Upper lobe of right lung (tissue), 1 donor: ENCODE data around the gene LMAN1L. TPM values are rescaled to one million over a fixed set of nuclear protein-coding genes. Genes with fewer than 3 reads are reported as not detected.

Source experiments
- ATAC-seq: fragments of 200-7000 bp; cut with Tn5 transposase; one replicate; pipeline ENCODE4 v1.9.1; 2020; ENCODE audit warnings: mild to moderate bottlenecking, moderate library complexity
- DNase-seq: peaks from one replicate; pipeline ENCODE4 v3.0.0-alpha.2; 2020
- H3K27ac ChIP-seq: fragments of 200-600 bp; one replicate; pipeline ENCODE4 v1.8.0; 2022
- H3K27me3 ChIP-seq: fragments of 200-600 bp; one replicate; pipeline ENCODE4 v1.8.0; 2022; ENCODE audit warnings: mild to moderate bottlenecking
- H3K36me3 ChIP-seq: fragments of 200-600 bp; one replicate; pipeline ENCODE4 v1.8.0; 2022
- H3K4me1 ChIP-seq: fragments of 200-600 bp; one replicate; pipeline ENCODE4 v1.8.0; 2022
- H3K4me3 ChIP-seq: fragments of 200-600 bp; one replicate; pipeline ENCODE4 v1.8.0; 2022; ENCODE audit warnings: mild to moderate bottlenecking
- H3K9me3 ChIP-seq: fragments of 200-600 bp; one replicate; pipeline ENCODE4 v1.8.0; 2022
- intact Hi-C: fragments of 100-400 bp; cut with DNase I; formaldehyde crosslinking; loops from one replicate; pipeline ENCODE4 v1.11.0; 2022
- total RNA-seq: library from RNA; stranded (reverse); fragmentation: NEBNext Ultra II Directional; extraction: Animal tissue kit (Norgen Biotek cat#: 25700); gene quantifications from one replicate; pipeline ENCODE4 v1.2.1, GENCODE V29; 2021
- TF ChIP-seq, protein P1 (sequence below): fragments of 200-600 bp; IDR thresholded peaks from one replicate; pipeline ENCODE4 v1.8.0; 2022; ENCODE audit warnings: antibody characterized with exemption
- donor health status: DM: no; HTN: yes; CAD: no; lungs with severe emphysema.

Gene LMAN1L
- total RNA-seq, 1 donor from 2014 or later, result not detected

DNA sequence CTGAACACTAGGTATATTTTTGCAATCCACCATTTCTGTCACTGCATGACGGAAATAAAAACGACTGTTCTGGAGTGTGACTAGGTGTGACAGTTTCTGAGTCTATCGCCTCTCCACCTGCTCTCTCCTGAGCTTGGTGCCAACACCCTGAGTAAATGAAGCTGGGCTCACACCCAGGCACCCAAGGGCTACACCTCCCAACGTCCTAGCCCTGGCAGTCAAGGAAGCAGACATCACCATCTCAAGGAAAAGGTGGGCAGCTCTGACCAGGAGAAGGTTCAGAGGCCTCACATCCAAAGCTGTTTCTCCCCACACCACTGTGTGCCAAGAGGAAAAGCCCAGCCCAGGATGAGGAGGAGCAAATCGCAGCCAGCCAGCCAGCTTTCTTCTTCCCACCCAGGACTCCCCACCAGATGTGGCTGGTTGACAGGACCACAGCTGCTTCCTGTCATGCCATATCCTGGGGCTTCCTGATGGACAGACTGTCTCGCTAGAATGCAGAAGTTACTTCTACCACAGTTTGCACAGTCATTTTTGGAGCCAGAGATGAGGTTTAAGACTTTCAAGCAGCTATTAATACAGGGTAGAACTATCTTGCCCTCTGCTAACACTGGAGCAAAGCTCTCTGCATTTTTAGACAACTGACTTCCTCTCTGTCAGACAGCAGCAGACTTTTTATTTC is 57.2 kb downstream of the LMAN1L start:
- H3K9me3 ChIP-seq, result no peaks in the 10 kb centered on the region
- H3K27ac ChIP-seq, result peak overlapping the region; percentile 71
- peak; percentile 59 for ATAC-seq
- H3K4me1 ChIP-seq, result peaks cover 65% of the 10 kb centered on the region
- peak; percentile 80 for DNase-seq
- TF ChIP-seq, protein P1, sequence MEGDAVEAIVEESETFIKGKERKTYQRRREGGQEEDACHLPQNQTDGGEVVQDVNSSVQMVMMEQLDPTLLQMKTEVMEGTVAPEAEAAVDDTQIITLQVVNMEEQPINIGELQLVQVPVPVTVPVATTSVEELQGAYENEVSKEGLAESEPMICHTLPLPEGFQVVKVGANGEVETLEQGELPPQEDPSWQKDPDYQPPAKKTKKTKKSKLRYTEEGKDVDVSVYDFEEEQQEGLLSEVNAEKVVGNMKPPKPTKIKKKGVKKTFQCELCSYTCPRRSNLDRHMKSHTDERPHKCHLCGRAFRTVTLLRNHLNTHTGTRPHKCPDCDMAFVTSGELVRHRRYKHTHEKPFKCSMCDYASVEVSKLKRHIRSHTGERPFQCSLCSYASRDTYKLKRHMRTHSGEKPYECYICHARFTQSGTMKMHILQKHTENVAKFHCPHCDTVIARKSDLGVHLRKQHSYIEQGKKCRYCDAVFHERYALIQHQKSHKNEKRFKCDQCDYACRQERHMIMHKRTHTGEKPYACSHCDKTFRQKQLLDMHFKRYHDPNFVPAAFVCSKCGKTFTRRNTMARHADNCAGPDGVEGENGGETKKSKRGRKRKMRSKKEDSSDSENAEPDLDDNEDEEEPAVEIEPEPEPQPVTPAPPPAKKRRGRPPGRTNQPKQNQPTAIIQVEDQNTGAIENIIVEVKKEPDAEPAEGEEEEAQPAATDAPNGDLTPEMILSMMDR, result no peak
- intact Hi-C loops, result no loop called here
- peak overlapping the region; percentile 17 for H3K4me3 ChIP-seq
- H3K36me3 ChIP-seq, result no peaks in the 10 kb centered on the region
- no peaks in the 10 kb centered on the region for H3K27me3 ChIP-seq

DNA sequence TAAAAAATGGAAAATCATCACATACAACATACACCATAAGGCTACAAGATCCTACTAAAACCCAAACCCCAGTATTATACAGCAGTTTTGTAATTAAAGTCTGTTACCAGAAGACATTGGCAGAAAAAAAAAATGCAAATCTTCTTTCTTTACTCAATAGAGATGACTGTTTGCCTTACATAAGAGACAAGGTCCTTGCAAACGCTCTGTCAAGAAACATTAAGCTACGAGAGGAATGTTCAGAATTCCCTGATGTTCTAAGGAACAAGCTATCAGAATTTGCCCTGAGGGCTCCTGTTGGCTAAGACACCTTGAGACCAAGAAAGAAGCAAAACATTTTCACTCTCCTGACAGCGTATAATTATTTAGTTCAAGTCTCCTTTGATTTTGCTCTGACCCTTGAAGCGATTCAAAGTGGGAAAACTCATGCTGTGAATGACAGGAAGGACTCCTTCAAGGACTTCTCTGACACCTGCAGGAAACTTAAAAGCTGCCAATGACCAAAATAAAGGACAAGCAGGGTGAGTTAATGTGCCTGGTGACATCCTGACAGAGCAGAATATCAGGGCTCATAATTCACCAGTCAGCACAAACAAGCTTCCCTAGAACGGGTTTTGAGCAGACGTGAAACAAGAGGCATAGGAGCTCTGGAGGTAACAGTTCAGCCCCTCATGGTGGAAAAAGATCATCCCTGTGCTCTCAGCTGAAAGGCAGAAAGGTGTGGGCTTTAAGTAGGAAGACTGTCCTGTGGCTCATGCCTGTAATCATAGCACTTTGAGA is 58.0 kb downstream of the LMAN1L start:
- intact Hi-C loops, result no loop called here
- peak overlapping the region; percentile 17 for H3K4me3 ChIP-seq
- H3K4me1 ChIP-seq, result peaks cover 65% of the 10 kb centered on the region

DNA sequence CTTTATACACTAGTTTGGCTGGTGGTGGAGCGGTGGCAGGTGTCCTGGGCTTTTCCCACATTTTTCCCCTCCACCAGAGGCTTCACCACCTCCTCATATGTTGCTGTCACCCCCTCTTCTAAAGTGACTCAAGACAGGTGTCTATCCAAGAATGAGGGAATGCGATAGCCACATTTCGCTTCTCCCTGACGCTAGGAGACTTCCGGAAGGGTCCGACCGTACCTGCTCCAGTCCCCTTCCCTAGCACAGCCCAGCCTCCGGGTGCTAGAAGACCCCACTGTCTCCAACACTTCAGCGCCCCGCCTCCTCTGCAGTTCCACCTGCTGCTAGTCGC is 60.0 kb downstream of the LMAN1L start:
- H3K4me1 ChIP-seq, result peaks cover 48% of the 10 kb centered on the region
- peak overlapping the region; percentile 70 for H3K4me3 ChIP-seq
- ATAC-seq (no peak), DNase-seq (no peak)
- peak overlapping the region; percentile 97 for H3K27ac ChIP-seq
- no peaks in the 10 kb centered on the region for H3K9me3 ChIP-seq
- TF ChIP-seq, protein P1, result no peak
- no peaks in the 10 kb centered on the region for H3K36me3 ChIP-seq
- intact Hi-C loops, result no loop called here
- no peaks in the 10 kb centered on the region for H3K27me3 ChIP-seq

More for the DNA sequence above, 58.0 kb downstream of the LMAN1L start:
- TF ChIP-seq, protein P1, result no peak
- Histone ChIP-seq H3K27me3 (no peaks in the 10 kb centered on the region), H3K9me3 (no peaks in the 10 kb centered on the region), H3K27ac (peak overlapping the region; percentile 71), H3K36me3 (no peaks in the 10 kb centered on the region)
- ATAC-seq (no peak), DNase-seq (no peak)

DNA sequence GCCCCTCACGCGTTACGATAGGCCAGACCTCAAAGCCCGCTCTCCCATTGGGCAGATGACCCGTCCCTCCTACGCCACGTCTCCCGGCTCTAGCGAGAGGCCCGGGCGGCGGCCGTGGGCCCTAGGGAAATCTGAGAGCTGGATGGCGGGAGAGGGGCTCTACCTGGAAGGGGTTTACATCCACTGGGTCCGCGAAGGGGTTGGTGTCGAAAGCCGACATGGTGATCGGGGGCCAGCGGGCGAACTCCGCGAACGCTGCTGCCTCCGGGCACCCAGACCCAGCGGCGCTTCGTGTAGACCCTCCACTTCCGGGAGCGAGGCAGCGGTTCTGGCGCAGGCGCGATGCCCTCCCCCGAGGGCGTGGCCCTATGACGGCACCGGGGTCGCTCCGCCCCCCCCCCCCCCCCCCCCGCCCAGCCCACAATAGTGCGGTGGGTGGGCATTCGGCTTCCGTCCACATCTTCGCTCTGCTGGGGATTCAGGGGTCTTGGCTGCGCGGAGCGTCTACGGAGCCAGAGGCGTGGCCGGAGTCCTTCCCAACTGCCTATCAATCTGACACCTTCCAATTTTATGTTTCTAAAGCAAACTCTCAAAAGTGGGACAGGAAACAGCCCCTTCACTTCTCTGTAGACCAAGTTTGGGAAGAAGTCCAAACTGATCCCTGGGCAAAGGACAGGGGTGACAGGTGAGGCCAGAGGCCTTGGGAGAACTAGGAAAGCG is 60.6 kb downstream of the LMAN1L start, which contains the start of gene SCAMP2:
SCAMP2 (minus strand) TSS at position 330 of the 720 bp plus-strand sequence; CDS start at position 220, 110 bp downstream.
- TF ChIP-seq, protein P1, result no peak
- intact Hi-C loops, result no loop called here

DNA sequence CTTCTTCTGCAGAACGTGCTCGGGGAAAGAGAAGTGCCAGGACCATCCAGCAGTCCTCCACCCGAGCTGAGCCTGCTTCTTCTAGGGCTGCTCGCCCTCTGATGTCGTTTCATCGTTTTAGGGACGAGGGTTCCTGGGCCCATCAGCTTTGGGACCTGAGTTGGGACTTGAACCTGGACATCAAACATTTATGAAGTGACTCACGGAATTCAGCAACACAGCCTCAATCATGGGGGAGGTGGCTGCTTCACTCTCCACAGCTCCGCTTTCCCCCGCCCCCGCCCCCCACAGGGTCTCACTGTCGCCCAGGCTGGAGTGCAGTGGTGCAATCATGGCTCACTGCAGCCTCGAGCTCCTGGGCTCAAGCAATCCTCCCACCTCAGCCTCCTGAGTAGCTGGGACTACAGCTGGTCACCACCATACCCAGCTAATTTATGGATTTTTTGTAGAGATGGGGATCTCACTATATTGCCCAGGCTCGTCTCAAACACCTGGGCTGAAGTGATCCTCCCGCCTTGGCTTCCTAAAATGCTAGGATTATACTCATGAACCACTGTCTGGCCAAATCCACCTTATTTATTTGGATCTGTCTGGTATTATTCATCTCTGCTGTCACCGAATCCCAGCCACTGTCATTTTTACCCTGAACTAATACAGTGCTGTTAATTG is 61.3 kb downstream of the LMAN1L start:
- no peak for ATAC-seq
- Histone ChIP-seq H3K4me3 (peak overlapping the region; percentile 70), H3K27me3 (no peaks in the 10 kb centered on the region), H3K27ac (peak overlapping the region; percentile 97), H3K4me1 (peaks cover 35% of the 10 kb centered on the region), H3K9me3 (no peaks in the 10 kb centered on the region), H3K36me3 (no peaks in the 10 kb centered on the region)
- intact Hi-C loops, result no loop called here
- TF ChIP-seq, protein P1, result no peak
- DNase-seq, result no peak

More for the DNA sequence above, 60.6 kb downstream of the LMAN1L start, which contains the start of gene SCAMP2:
- Histone ChIP-seq H3K4me3 (peak within 1 kb of the TSS; percentile 70), H3K4me1 (peaks cover 42% of the 10 kb centered on the region), H3K27ac (peak within 1 kb of the TSS; percentile 97), H3K36me3 (no peaks in the 10 kb centered on the region), H3K27me3 (no peaks in the 10 kb centered on the region), H3K9me3 (no peaks in the 10 kb centered on the region)
- DNase-seq (peak; percentile 97), ATAC-seq (peak; percentile 95)
